A673 (cell line): ENCODE measurements around the gene A4GALT. TPM values are rescaled to one million over a fixed set of nuclear protein-coding genes. Genes with fewer than 3 reads are reported as not detected.

Experiments
- Bru-seq: library from RNA; stranded (reverse); fragments of 400-500 nt; gene quantifications from one replicate; lab custom pipeline; 2021; lab: Mats Ljungman, UMichigan
- BruChase-seq, 2 experiments: library from RNA; stranded (reverse); fragments of 400-500 nt; gene quantifications; one replicate each; lab custom pipeline; 2021; lab: Mats Ljungman, UMichigan
- BruUV-seq: library from RNA; stranded (reverse); fragments of 400-500 nt; replicated peaks from 2 replicates; lab custom pipeline; 2021; lab: Mats Ljungman, UMichigan
- CTCF ChIA-PET: fragments of 300-600 bp; sonication (Branson Sonifier 250); formaldehyde crosslinking; loops from one replicate; lab custom pipeline; 2022; ENCODE audit warnings: antibody characterized with exemption; lab: Charles Lee
- POLR2A ChIA-PET: fragments of 300-600 bp; sonication (Branson Sonifier 250); formaldehyde crosslinking; loops from one replicate; lab custom pipeline; 2022; ENCODE audit warnings: antibody characterized with exemption; ENCODE audit not compliant: low non-redundant PET; lab: Charles Lee
- DNase-seq: peaks from one replicate; pipeline ENCODE4 v3.0.0-alpha.2; 2015; ENCODE audit warnings: low spot score
- H3K27ac ChIP-seq: fragments of 200-600 bp; sonication (generic); 2 replicates; pipeline ENCODE4 v1.5.1; 2016; ENCODE audit warnings: mixed run types, low read depth, mild to moderate bottlenecking, mixed read lengths, antibody characterized with exemption, low read length; ENCODE audit not compliant: poor library complexity, severe bottlenecking
- H3K27me3 ChIP-seq: fragments of 200-600 bp; sonication (generic); replicated peaks from 2 replicates; pipeline ENCODE4 v1.6.1; 2017; ENCODE audit warnings: mixed run types, low read depth, mild to moderate bottlenecking, mixed read lengths, antibody characterized with exemption, low read length; ENCODE audit not compliant: insufficient read depth, poor library complexity
- H3K36me3 ChIP-seq: fragments of 200-600 bp; sonication (generic); 2 replicates; pipeline ENCODE4 v1.6.1; 2016; ENCODE audit warnings: mixed run types, mild to moderate bottlenecking, mixed read lengths, antibody characterized with exemption, low read length; ENCODE audit not compliant: insufficient read depth, poor library complexity, severe bottlenecking
- H3K4me1 ChIP-seq: fragments of 200-600 bp; sonication (generic); 2 replicates; pipeline ENCODE4 v1.6.1; 2017; ENCODE audit warnings: mixed run types, mild to moderate bottlenecking, mixed read lengths, antibody characterized with exemption, low read length; ENCODE audit not compliant: insufficient read depth, poor library complexity, severe bottlenecking
- H3K4me3 ChIP-seq: fragments of 200-600 bp; sonication (generic); 2 replicates; pipeline ENCODE4 v1.5.1; 2016; ENCODE audit warnings: low read depth, mixed run types, mild to moderate bottlenecking, mixed read lengths, low read length; ENCODE audit not compliant: poor library complexity, severe bottlenecking
- H3K9me3 ChIP-seq: fragments of 200-600 bp; sonication (generic); 2 replicates; pipeline ENCODE4 v1.6.1; 2016; ENCODE audit warnings: mixed run types, low read depth, mild to moderate bottlenecking, mixed read lengths, antibody characterized with exemption, low read length; ENCODE audit not compliant: poor library complexity, severe bottlenecking
- CTCF ChIP-seq: fragments of 300-800, 200-600 bp; sonication (generic); conservative IDR thresholded peaks from 2 replicates; pipeline ENCODE4 v1.5.1; 2017; ENCODE audit warnings: low read depth, mild to moderate bottlenecking, antibody characterized with exemption, low read length, moderate library complexity, mixed read lengths
- EZH2 ChIP-seq: fragments of 200-600 bp; sonication (generic); IDR thresholded peaks from 2 replicates; pipeline ENCODE4 v1.6.1; 2017; ENCODE audit warnings: borderline replicate concordance, low read depth, mild to moderate bottlenecking, mixed read lengths, antibody characterized with exemption, low read length; ENCODE audit not compliant: poor library complexity, severe bottlenecking
- intact Hi-C: fragments of 100-400 bp; cut with micrococcal nuclease; formaldehyde crosslinking; loops from one replicate; pipeline ENCODE4 v1.10.0; 2022; ENCODE audit not compliant: unreplicated experiment
- long read RNA-seq: library from polyadenylated mRNA; stranded (forward); transcript quantifications from one replicate; pipeline ENCODE4 v2.0.0, GENCODE V29; 2022
- total RNA-seq: library from RNA; stranded (reverse); gene quantifications from 2 replicates; pipeline ENCODE4 v1.2.3, GENCODE V29; 2021

Gene A4GALT, protein sequence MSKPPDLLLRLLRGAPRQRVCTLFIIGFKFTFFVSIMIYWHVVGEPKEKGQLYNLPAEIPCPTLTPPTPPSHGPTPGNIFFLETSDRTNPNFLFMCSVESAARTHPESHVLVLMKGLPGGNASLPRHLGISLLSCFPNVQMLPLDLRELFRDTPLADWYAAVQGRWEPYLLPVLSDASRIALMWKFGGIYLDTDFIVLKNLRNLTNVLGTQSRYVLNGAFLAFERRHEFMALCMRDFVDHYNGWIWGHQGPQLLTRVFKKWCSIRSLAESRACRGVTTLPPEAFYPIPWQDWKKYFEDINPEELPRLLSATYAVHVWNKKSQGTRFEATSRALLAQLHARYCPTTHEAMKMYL
- total RNA-seq: 21.9 and 23.7 TPM in 2 replicates
- percentile 60 among the genes with signal in this experiment for Bru-seq, nascent RNA
- BruChase-seq, experiment 1, labeled RNA remaining after a 2-hour chase: percentile 63 among the genes with signal in this experiment
- percentile 68 among the genes with signal in this experiment for BruChase-seq, experiment 2, labeled RNA remaining after a 6-hour chase
- long read RNA-seq, transcript A4GALT-206 (3 exons, 2,141 nt): major isoform, 11 of 24 reads
- long read RNA-seq, partial matches to known transcripts: 0 of 24 reads
- long read RNA-seq, other reads (novel, unspliced or antisense): 10 of 24 reads

- POLR2A ChIA-PET: no interaction called here
- Histone ChIP-seq H3K9me3 (no peaks in the 10 kb centered on the region), H3K36me3 (no peaks in the 10 kb centered on the region), H3K4me1 (peaks cover 21% of the 10 kb centered on the region), H3K27ac (peak within 1 kb of the TSS; percentile 78), H3K27me3 (no peaks in the 10 kb centered on the region), H3K4me3 (peak within 1 kb of the TSS; percentile 81)
- DNase-seq: no peak
- intact Hi-C loops: no loop called here
- CTCF ChIA-PET: interaction anchor here (0.7 kb wide), 1 partner anchor 40 kb away, joined by 3 read pairs; no protein-coding TSS in a partner anchor
- TF ChIP-seq EZH2: no peak
- TF ChIP-seq CTCF: no peak
- no TSS peak for BruUV-seq
Observed at GRCh38 chr22:42720263-42721044, at the start of gene A4GALT. A4GALT (minus strand) TSS chr22:42720870; CDS start chr22:42693951, 26,919 bp downstream.

GRCh38 chr22:42770448-42770726 is 49.7 kb upstream of the A4GALT start:
- ChIA-PET POLR2A (no interaction called here), CTCF (interaction anchor here (0.7 kb wide), 1 partner anchor 1082 kb away, joined by 3 read pairs; no protein-coding TSS in a partner anchor)
- H3K36me3 ChIP-seq: no peaks in the 10 kb centered on the region
- no peaks in the 10 kb centered on the region for H3K27me3 ChIP-seq
- no peak overlapping the region for H3K27ac ChIP-seq
- no peaks in the 10 kb centered on the region for H3K4me1 ChIP-seq
- DNase-seq: no peak
- H3K9me3 ChIP-seq: no peaks in the 10 kb centered on the region
- BruUV-seq: no TSS peak
- TF ChIP-seq EZH2 (no peak), CTCF (no peak)
- H3K4me3 ChIP-seq: no peak overlapping the region
- intact Hi-C loops: no loop called here
